Lower leg skin (tissue), 4 donors: ENCODE results near the gene SLC2A4. TPM values are rescaled to one million over a fixed set of nuclear protein-coding genes. Genes with fewer than 3 reads are reported as not detected.
"Not testable (repeated sequence)": the region's sequence is repeated elsewhere in the genome, so short reads cannot be mapped to it uniquely, and the experiment has no call there.

Experiments
- DNase-seq, 2 donors: peaks; one replicate each; pipeline ENCODE4 v3.0.0-alpha.2; 2019; ENCODE audit warnings: low spot score in 2 of 2
- H3K4me3 ChIP-seq: fragments of 200-600 bp; sonication (generic); 2 replicates; pipeline ENCODE4 v1.5.1; 2017; ENCODE audit warnings: mild to moderate bottlenecking, low read depth; ENCODE audit not compliant: poor library complexity, severe bottlenecking
- POLR2A ChIP-seq, 2 donors: fragments of 450-650 bp; IDR thresholded peaks; one replicate each; pipeline ENCODE4 v1.6.1; 2016 to 2017; ENCODE audit warnings: antibody characterized with exemption in 2 of 2, mild to moderate bottlenecking in 1 of 2, moderate library complexity in 1 of 2
- WGBS, 2 donors: methylation state at CpG; one replicate each; pipeline ENCODE4 v1.1.5; 2018; 5-methylcytosine and 5-hydroxymethylcytosine counted together
- intact Hi-C: fragments of 100-400 bp; cut with DNase I; formaldehyde crosslinking; loops from one replicate; pipeline ENCODE4 v1.15.0; 2023; ENCODE audit warnings: low total_unique reads
- total RNA-seq, 4 donors: library from RNA; depleted of rRNA; stranded (reverse); fragments of >200 nt; gene quantifications; one replicate each; pipeline ENCODE4 v1.1.0, GENCODE V29; 2016
- TF ChIP-seq, protein P1 (sequence below), 3 donors: fragments of 450-650 bp; IDR thresholded peaks; one replicate each; pipeline ENCODE4 v1.5.1; 2016; ENCODE audit warnings: antibody characterized with exemption in 3 of 3, mild to moderate bottlenecking in 3 of 3, moderate library complexity in 2 of 3

Gene SLC2A4
- total RNA-seq, 4 donors from 2014 or later: 4.3 to 13.6 (median 8.4) TPM

- WGBS, 2 donors: 0 to 1% methylated on average over 23 to 34 of the region's 34 CpGs
- TF ChIP-seq, protein P1, sequence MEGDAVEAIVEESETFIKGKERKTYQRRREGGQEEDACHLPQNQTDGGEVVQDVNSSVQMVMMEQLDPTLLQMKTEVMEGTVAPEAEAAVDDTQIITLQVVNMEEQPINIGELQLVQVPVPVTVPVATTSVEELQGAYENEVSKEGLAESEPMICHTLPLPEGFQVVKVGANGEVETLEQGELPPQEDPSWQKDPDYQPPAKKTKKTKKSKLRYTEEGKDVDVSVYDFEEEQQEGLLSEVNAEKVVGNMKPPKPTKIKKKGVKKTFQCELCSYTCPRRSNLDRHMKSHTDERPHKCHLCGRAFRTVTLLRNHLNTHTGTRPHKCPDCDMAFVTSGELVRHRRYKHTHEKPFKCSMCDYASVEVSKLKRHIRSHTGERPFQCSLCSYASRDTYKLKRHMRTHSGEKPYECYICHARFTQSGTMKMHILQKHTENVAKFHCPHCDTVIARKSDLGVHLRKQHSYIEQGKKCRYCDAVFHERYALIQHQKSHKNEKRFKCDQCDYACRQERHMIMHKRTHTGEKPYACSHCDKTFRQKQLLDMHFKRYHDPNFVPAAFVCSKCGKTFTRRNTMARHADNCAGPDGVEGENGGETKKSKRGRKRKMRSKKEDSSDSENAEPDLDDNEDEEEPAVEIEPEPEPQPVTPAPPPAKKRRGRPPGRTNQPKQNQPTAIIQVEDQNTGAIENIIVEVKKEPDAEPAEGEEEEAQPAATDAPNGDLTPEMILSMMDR (IDR thresholded peaks at IDR 0.05): no peak
- no peak for TF ChIP-seq POLR2A (IDR thresholded peaks at IDR 0.05)
- DNase-seq: peak; percentile 71 to 94
- peak overlapping the region; percentile 43 for H3K4me3 ChIP-seq
- intact Hi-C loops: loop anchor here (2.0 kb wide), 1 partner anchor 73 kb away; no protein-coding TSS in a partner anchor
Measured at GRCh38 chr17:7329997-7330637, 48.6 kb downstream of the SLC2A4 start.

DNA sequence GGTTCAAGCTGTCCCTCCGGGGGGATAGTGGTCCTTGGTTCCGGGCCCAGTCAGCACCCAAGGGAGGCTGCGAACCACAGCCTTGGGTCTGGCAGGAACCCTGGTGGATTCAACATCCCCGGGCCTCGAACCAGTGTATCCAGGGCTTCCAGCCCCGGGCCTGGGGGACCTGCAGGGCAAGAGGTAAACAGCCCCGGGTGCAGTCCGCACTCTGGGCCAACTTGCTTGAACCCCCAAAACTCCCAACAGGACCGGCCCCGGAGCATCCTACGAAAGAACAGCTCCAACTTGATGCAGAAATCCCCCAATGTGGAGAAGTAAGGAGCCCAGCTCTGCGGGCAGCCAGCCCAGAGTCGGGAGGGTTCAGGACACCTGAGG is 49.1 kb downstream of the SLC2A4 start:
- no peak overlapping the region for H3K4me3 ChIP-seq
- WGBS, 2 donors: 52 to 60% methylated on average over 8 to 11 of the region's 13 CpGs
- TF ChIP-seq, protein P1 (IDR thresholded peaks at IDR 0.05): no peak
- TF ChIP-seq POLR2A (IDR thresholded peaks at IDR 0.05): no peak
- no peak for DNase-seq
- intact Hi-C loops: no loop called here

DNA sequence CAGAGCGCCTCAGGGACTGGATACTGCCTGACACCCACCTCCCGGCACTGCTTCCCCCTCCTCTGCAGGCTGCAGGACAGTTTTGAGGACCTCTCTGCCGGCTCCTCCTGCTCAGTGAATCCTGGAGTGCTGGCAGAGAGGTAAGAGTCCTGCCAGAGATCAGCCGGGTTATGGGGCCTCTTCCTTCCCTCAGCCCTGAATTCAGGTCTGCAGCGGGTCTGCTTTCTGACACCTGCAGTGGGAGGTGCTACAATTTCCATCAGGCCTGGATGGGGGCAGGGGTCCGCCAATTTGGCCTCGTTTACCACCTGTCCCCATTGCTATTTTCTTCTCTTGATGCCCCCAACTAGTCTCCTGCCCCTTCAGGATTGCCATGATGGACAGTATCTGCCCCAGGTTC is 50.6 kb downstream of the SLC2A4 start:
- intact Hi-C loops: no loop called here
- WGBS, 2 donors: 52 to 62% methylated on average over 6 to 7 of the region's 7 CpGs
- H3K4me3 ChIP-seq: no peak overlapping the region
- DNase-seq: no peak
- TF ChIP-seq, protein P1 (IDR thresholded peaks at IDR 0.05): no peak
- no peak for TF ChIP-seq POLR2A (IDR thresholded peaks at IDR 0.05)

GRCh38 chr17:7332600-7333069 is 51.1 kb downstream of the SLC2A4 start:
- whole genome bisulfite sequencing, 2 donors: 44 to 52% methylated on average over 13 to 14 of the region's 14 CpGs
- intact Hi-C loops: loop anchor here (1.0 kb wide), 1 partner anchor 33 kb away; no protein-coding TSS in a partner anchor
- not testable (repeated sequence) for DNase-seq, H3K4me3 ChIP-seq

GRCh38 chr17:7334938-7335538 is 53.5 kb downstream of the SLC2A4 start:
- TF ChIP-seq, protein P1 (IDR thresholded peaks at IDR 0.05): no peak
- TF ChIP-seq POLR2A (IDR thresholded peaks at IDR 0.05): no peak
- intact Hi-C loops: no loop called here
- no peak overlapping the region for H3K4me3 ChIP-seq
- no peak for DNase-seq
- 79 to 95% methylated on average over 3 of the region's 3 CpGs for WGBS, 2 donors

DNA sequence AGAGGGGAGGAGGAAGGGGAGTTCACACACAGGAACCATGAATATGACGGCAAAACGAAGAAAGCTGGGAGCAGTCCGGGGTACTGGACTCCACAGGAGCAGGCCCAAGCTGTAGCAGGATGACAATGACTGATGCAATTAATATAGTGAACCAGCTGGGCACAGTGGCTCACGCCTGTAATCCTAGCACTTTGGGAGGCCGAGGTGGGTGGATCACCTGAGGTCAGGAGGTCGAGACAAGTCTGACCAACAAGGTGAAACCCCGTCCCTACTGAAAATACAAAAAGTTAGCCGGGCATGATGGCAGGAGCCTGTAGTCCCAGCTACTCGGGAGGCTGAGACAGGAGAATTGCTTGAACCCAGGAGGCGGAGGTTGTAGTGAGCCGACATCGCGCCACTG is 54.2 kb downstream of the SLC2A4 start:
- WGBS, 2 donors: 75 to 83% methylated on average over 13 of the region's 13 CpGs
- H3K4me3 ChIP-seq, intact Hi-C loops, DNase-seq: not testable (repeated sequence)
